H1 (cell line): Measurements from ENCODE around the gene ZNF516. TPM values are rescaled to one million over a fixed set of nuclear protein-coding genes. Genes with fewer than 3 reads are reported as not detected.

Experiments
- BRCA1 ChIP-seq: IDR thresholded peaks from 2 replicates; pipeline ENCODE4 v1.6.1; 2012; ENCODE audit warnings: low read depth, low read length, improper control_type of control experiment
- CBX8 ChIP-seq: fragments of 300-800, 300-1000 bp; sonication (generic); IDR thresholded peaks from 2 replicates; pipeline ENCODE4 v1.7.1; 2016; ENCODE audit warnings: low read depth, low read length, borderline replicate concordance
- NRF1 ChIP-seq: IDR thresholded peaks from 2 replicates; pipeline ENCODE4 v1.6.1; 2011; ENCODE audit warnings: mild to moderate bottlenecking, low read depth, low read length, improper control_type of control experiment
- POU5F1 ChIP-seq: IDR thresholded peaks from 2 replicates; pipeline ENCODE4 v1.6.1; 2011; ENCODE audit warnings: low read depth, mild to moderate bottlenecking, low read length, moderate library complexity
- RAD21 ChIP-seq, 2 experiments: IDR thresholded peaks in 1 of 2; conservative IDR thresholded peaks in 1 of 2; 2 replicates each; pipeline ENCODE4 v1.6.1; 2011; ENCODE audit warnings: low read depth in 2 of 2, low read length in 2 of 2, improper control_type of control experiment in 1 of 2, inconsistent platforms in 1 of 2, mild to moderate bottlenecking in 1 of 2, moderate library complexity in 1 of 2
- RNF2 ChIP-seq: fragments of 200-900, 300-1000 bp; sonication (generic); IDR thresholded peaks from 2 replicates; pipeline ENCODE4 v1.7.1; 2016; ENCODE audit warnings: borderline replicate concordance, low read depth, mild to moderate bottlenecking, antibody characterized with exemption, low read length; ENCODE audit not compliant: poor library complexity, severe bottlenecking; ENCODE audit errors: missing control alignments
- SIN3A ChIP-seq, 2 experiments: IDR thresholded peaks in 1 of 2; conservative IDR thresholded peaks in 1 of 2; 2 replicates each; pipeline ENCODE4 v1.6.1; 2011 to 2012; ENCODE audit warnings: low read length in 2 of 2, improper control_type of control experiment in 1 of 2, low read depth in 1 of 2, mild to moderate bottlenecking in 1 of 2
- YY1 ChIP-seq: IDR thresholded peaks from 2 replicates; pipeline ENCODE4 v1.6.1; 2011; ENCODE audit warnings: low read depth, mild to moderate bottlenecking, low read length
- polyA plus RNA-seq, 7 experiments: library from polyadenylated mRNA; depleted of rRNA in 3 of 7; stranded (reverse) in 5 of 7; unstranded in 2 of 7; fragments of >200 nt in 5 of 7; fragments of 200-250 nt in 2 of 7; gene quantifications; 1 replicate in 5 of 7; 2 replicates in 1 of 7; 4 replicates in 1 of 7; pipeline versions ENCODE4 v1.2.1 to v1.2.3, GENCODE V29; 2011 to 2013; ENCODE audit warnings: missing spikeins in 2 of 7, mixed read lengths in 2 of 7
- total RNA-seq: library from RNA; stranded (reverse); fragmentation: NEBNext Ultra II Directional; extraction: Animal tissue kit (Norgen Biotek cat#: 25700); gene quantifications from 2 replicates; pipeline ENCODE4 v1.2.1, GENCODE V29; 2021
- TF ChIP-seq, protein P1 (sequence below): IDR thresholded peaks from 2 replicates; pipeline ENCODE4 v1.6.1; 2012; ENCODE audit warnings: inconsistent platforms
- TF ChIP-seq, protein P2 (sequence below): IDR thresholded peaks from 2 replicates; pipeline ENCODE4 v1.6.1; 2012; ENCODE audit warnings: low read length, inconsistent platforms

The ZNF516 gene
- total and polyA plus RNA-seq, 2 of the 8 experiments (the other 6 are each of a cell fraction or from before 2014, with no cell fraction given) = 7.3 to 17.0 TPM

- TF ChIP-seq CBX8 = no peak
- TF ChIP-seq RAD21 (IDR thresholded peaks at IDR 0.05 in 1 of 2, conservative IDR thresholded peaks at IDR 0.05 in 1 of 2; ENCODE audit: low read depth in 2 of 2, low read length in 2 of 2) = no peak
- TF ChIP-seq, protein P1, sequence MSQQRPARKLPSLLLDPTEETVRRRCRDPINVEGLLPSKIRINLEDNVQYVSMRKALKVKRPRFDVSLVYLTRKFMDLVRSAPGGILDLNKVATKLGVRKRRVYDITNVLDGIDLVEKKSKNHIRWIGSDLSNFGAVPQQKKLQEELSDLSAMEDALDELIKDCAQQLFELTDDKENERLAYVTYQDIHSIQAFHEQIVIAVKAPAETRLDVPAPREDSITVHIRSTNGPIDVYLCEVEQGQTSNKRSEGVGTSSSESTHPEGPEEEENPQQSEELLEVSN = no peak
- no peak for TF ChIP-seq RNF2
- TF ChIP-seq NRF1 = no peak
- TF ChIP-seq POU5F1 = no peak
- no peak for TF ChIP-seq YY1
- TF ChIP-seq, protein P2, sequence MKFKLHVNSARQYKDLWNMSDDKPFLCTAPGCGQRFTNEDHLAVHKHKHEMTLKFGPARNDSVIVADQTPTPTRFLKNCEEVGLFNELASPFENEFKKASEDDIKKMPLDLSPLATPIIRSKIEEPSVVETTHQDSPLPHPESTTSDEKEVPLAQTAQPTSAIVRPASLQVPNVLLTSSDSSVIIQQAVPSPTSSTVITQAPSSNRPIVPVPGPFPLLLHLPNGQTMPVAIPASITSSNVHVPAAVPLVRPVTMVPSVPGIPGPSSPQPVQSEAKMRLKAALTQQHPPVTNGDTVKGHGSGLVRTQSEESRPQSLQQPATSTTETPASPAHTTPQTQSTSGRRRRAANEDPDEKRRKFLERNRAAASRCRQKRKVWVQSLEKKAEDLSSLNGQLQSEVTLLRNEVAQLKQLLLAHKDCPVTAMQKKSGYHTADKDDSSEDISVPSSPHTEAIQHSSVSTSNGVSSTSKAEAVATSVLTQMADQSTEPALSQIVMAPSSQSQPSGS = no peak
- no peak for TF ChIP-seq SIN3A (conservative IDR thresholded peaks at IDR 0.05 in 1 of 2, IDR thresholded peaks at IDR 0.05 in 1 of 2; ENCODE audit: low read depth in 1 of 2, low read length in 2 of 2)
- TF ChIP-seq BRCA1 = no peak
These were observed 116.4 kb downstream of the ZNF516 start (continued) for GRCh38 chr18:76378526-76379215.
